Mucosa of gallbladder (tissue), 1 donor: ENCODE results near the gene ADAM17. TPM values are rescaled to one million over a fixed set of nuclear protein-coding genes. Genes with fewer than 3 reads are reported as not detected.
A peak's percentile ranks its signal among the peaks of the same experiment; 100 is the strongest.
"Not testable (repeated sequence)": the region's sequence is repeated elsewhere in the genome, so short reads cannot be mapped to it uniquely, and the experiment has no call there.

Experiments used
- DNase-seq: peaks from one replicate; pipeline ENCODE4 v3.0.0-alpha.2; 2020; ENCODE audit warnings: low spot score
- total RNA-seq: library from RNA; stranded (reverse); gene quantifications from one replicate; pipeline ENCODE4 v1.2.1, GENCODE V29; 2021
- donor health status: DM: no; HTN: no; CAD: no.

Gene ADAM17
- 22.3 TPM for total RNA-seq

GRCh38 chr2:9555297-9556120 is at the start of gene ADAM17:
ADAM17 (minus strand) TSS chr2:9555830; CDS start chr2:9555605, 225 bp downstream.
- peak; percentile 95 for DNase-seq

GRCh38 chr2:9602412-9602811 is 46.8 kb upstream of the ADAM17 start:
- no peak for DNase-seq

- DNase-seq: no peak
These were observed 45.8 kb upstream of the ADAM17 start for GRCh38 chr2:9601397-9601796.

- no peak for DNase-seq
These were observed 43.8 kb upstream of the ADAM17 start for GRCh38 chr2:9599430-9599829.

GRCh38 chr2:9596621-9597311 is 41.1 kb upstream of the ADAM17 start:
- no peak for DNase-seq

- no peak for DNase-seq
These were observed 40.1 kb upstream of the ADAM17 start for GRCh38 chr2:9595746-9596145.

- not testable (repeated sequence) for DNase-seq
These were observed 39.6 kb upstream of the ADAM17 start for GRCh38 chr2:9595256-9595655.

- peak; percentile 18 for DNase-seq
These were observed 38.9 kb upstream of the ADAM17 start for GRCh38 chr2:9594366-9595054.

- DNase-seq: no peak
These were observed 38.3 kb upstream of the ADAM17 start for GRCh38 chr2:9593925-9594324.

- DNase-seq: no peak
These were observed 37.1 kb upstream of the ADAM17 start for GRCh38 chr2:9592699-9593098.

- no peak for DNase-seq
These were observed 35.0 kb upstream of the ADAM17 start for GRCh38 chr2:9590641-9591040.

- DNase-seq: no peak
These were observed 30.8 kb upstream of the ADAM17 start for GRCh38 chr2:9586465-9586864.

GRCh38 chr2:9585486-9585885 is 29.9 kb upstream of the ADAM17 start:
- no peak for DNase-seq

GRCh38 chr2:9584902-9585301 is 29.3 kb upstream of the ADAM17 start:
- DNase-seq: not testable (repeated sequence)

- DNase-seq: no peak
These were observed 27.0 kb upstream of the ADAM17 start for GRCh38 chr2:9582624-9583023.

GRCh38 chr2:9578467-9579235 is 23.0 kb upstream of the ADAM17 start:
- no peak for DNase-seq

- DNase-seq: no peak
These were observed 18.7 kb upstream of the ADAM17 start for GRCh38 chr2:9574331-9574730.

- no peak for DNase-seq
These were observed 18.2 kb upstream of the ADAM17 start for GRCh38 chr2:9573840-9574239.

- no peak for DNase-seq
These were observed 17.5 kb upstream of the ADAM17 start for GRCh38 chr2:9573013-9573720.

GRCh38 chr2:9570182-9571060 is 14.8 kb upstream of the ADAM17 start:
- no peak for DNase-seq
